ENCODE data around the gene PARP11. TPM values are rescaled to one million over a fixed set of nuclear protein-coding genes. Genes with fewer than 3 reads are reported as not detected.

PARP11 gene
- total RNA-seq, 1 experiment from 2014 or later, result 2.7 TPM

DNA sequence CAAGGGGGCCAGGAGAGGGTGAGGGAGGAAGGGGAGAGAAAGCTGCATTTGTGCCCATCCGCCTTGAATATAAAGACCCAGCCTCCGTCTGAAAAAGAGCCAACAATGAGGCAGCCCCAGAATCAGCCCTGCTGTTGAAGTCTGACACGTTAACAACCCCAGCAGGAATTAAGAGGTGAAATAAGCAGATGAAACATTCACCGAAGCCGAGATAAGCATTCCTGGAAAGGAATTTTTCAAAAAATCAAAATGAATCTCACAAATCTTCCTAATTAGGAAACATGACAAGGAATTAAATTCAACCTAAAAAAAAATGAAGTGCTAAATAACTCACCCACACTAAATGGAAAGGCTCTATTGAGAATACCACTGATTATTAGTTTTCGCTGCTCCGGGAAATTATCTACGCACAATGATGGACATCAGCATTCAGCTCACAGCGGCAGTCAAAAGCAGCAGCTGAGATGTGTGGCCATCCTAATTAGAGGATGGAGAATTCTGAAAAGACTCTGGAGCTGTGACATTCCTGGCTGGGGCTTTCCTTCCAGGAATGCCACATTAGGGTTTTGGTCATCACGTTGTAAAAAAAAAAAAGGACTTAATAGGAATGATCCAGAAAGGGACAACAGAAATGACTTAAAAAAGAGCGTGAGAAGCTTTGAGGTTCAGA, 8.2 kb upstream of the PARP11 start:
- ChIA-PET RAD21 (ENCODE audit: low non-redundant PET in 1 of 2, low total read pairs in 2 of 2, uncharacterized antibody in 2 of 2, unreplicated experiment in 2 of 2) (no interaction called here), CTCF (no interaction called here), POLR2A (no interaction called here)
- Histone ChIP-seq H3K36me3 (ENCODE audit: control insufficient read depth in 1 of 2, insufficient read depth in 2 of 2, low read length in 2 of 2) (no peaks in the 10 kb centered on the region), H4K20me1 (ENCODE audit: insufficient read depth) (no peaks in the 10 kb centered on the region), H3K27ac (ENCODE audit: low read depth, low read length) (no peak overlapping the region), H3K27me3 (ENCODE audit: insufficient read depth, low read length) (peaks cover 38% of the 10 kb centered on the region), H3K9ac (ENCODE audit: low read length) (no peak overlapping the region), H3K4me2 (ENCODE audit: low read length) (no peak overlapping the region), H3K4me1 (ENCODE audit: control insufficient read depth in 1 of 2, insufficient read depth in 2 of 2, low read length in 2 of 2) (no peaks in the 10 kb centered on the region), H3K9me2 (ENCODE audit: insufficient read depth) (no peaks in the 10 kb centered on the region), H3K9me3 (ENCODE audit: control insufficient read depth in 1 of 2, insufficient read depth in 1 of 2, low read depth in 1 of 2, low read length in 2 of 2) (no peaks in the 10 kb centered on the region; a peak in 1 of 4 replicates), H2AFZ (ENCODE audit: low read depth, low read length, poor library complexity, severe bottlenecking) (no peak overlapping the region), H3K4me3 (replicated peaks in 1 of 2; ENCODE audit: low read depth in 1 of 2, low read length in 2 of 2) (no peak overlapping the region), H3K79me2 (ENCODE audit: insufficient read depth, low read length) (no peaks in the 10 kb centered on the region)
- no peak for ATAC-seq
- BruUV-seq (replicated peaks), result no TSS peak
- intact Hi-C loops (cut with micrococcal nuclease), result loop anchor here (10.0 kb wide), 1 partner anchor 643 kb away; no protein-coding TSS in a partner anchor
- no peak for TF ChIP-seq SIN3A (IDR thresholded peaks at IDR 0.05; ENCODE audit: low read depth)
- TF ChIP-seq EZH2phosphoT487 (IDR thresholded peaks at IDR 0.05; ENCODE audit: borderline replicate concordance), result no peak
- TF ChIP-seq ZFX (IDR thresholded peaks at IDR 0.05), result no peak
- TF ChIP-seq EZH2 (IDR thresholded peaks at IDR 0.05), result no peak
- TF ChIP-seq SP1 (IDR thresholded peaks at IDR 0.05; ENCODE audit: low read depth), result no peak
- TF ChIP-seq FOSL1 (IDR thresholded peaks at IDR 0.05; ENCODE audit: low read depth), result no peak
- TF ChIP-seq, protein P1, sequence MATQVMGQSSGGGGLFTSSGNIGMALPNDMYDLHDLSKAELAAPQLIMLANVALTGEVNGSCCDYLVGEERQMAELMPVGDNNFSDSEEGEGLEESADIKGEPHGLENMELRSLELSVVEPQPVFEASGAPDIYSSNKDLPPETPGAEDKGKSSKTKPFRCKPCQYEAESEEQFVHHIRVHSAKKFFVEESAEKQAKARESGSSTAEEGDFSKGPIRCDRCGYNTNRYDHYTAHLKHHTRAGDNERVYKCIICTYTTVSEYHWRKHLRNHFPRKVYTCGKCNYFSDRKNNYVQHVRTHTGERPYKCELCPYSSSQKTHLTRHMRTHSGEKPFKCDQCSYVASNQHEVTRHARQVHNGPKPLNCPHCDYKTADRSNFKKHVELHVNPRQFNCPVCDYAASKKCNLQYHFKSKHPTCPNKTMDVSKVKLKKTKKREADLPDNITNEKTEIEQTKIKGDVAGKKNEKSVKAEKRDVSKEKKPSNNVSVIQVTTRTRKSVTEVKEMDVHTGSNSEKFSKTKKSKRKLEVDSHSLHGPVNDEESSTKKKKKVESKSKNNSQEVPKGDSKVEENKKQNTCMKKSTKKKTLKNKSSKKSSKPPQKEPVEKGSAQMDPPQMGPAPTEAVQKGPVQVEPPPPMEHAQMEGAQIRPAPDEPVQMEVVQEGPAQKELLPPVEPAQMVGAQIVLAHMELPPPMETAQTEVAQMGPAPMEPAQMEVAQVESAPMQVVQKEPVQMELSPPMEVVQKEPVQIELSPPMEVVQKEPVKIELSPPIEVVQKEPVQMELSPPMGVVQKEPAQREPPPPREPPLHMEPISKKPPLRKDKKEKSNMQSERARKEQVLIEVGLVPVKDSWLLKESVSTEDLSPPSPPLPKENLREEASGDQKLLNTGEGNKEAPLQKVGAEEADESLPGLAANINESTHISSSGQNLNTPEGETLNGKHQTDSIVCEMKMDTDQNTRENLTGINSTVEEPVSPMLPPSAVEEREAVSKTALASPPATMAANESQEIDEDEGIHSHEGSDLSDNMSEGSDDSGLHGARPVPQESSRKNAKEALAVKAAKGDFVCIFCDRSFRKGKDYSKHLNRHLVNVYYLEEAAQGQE (IDR thresholded peaks at IDR 0.05; ENCODE audit: low read depth), result no peak
- TF ChIP-seq SRF (IDR thresholded peaks at IDR 0.05; ENCODE audit: low read depth), result no peak
- no peak for TF ChIP-seq RAD21 (IDR thresholded peaks at IDR 0.05; ENCODE audit: low read depth)
- DNase-seq (ENCODE audit: low read depth, low spot score), result no peak

Measured in HCT116 (cell line).